HFFc6 (cell line): ENCODE results near the gene CEACAM8. TPM values are rescaled to one million over a fixed set of nuclear protein-coding genes. Genes with fewer than 3 reads are reported as not detected.

Experiments used
- DNase-seq: peaks from one replicate; pipeline ENCODE4 v3.0.0-alpha.2; 2018
- H3K27ac Mint-ChIP-seq: 2 replicates; pipeline ENCODE4 v1.8.0; 2020; ENCODE audit warnings: mild to moderate bottlenecking, mixed read lengths
- H3K27me3 Mint-ChIP-seq: 2 replicates; pipeline ENCODE4 v1.8.0; 2021; ENCODE audit warnings: mild to moderate bottlenecking, moderate library complexity, mixed read lengths; ENCODE audit not compliant: insufficient read depth
- H3K36me3 Mint-ChIP-seq: 2 replicates; pipeline ENCODE4 v1.8.0; 2021; ENCODE audit warnings: low read depth, mixed read lengths
- H3K4me1 Mint-ChIP-seq: 2 replicates; pipeline ENCODE4 v1.8.0; 2020; ENCODE audit warnings: low read depth, mixed read lengths
- H3K4me3 Mint-ChIP-seq: 2 replicates; pipeline ENCODE4 v1.8.0; 2020; ENCODE audit warnings: mild to moderate bottlenecking, moderate library complexity, mixed read lengths
- H3K9me3 Mint-ChIP-seq: 2 replicates; pipeline ENCODE4 v1.8.0; 2020; ENCODE audit warnings: mild to moderate bottlenecking, mixed read lengths
- total RNA-seq, 6 experiments: library from RNA; stranded (reverse); fragmentation: NEBNext Ultra II Directional; extraction: Animal tissue kit (Norgen Biotek cat#: 25700); gene quantifications; 2 replicates in 1 of 6; 3 replicates in 5 of 6; pipeline ENCODE4 v1.2.3, GENCODE V29; 2021
- TF ChIP-seq, protein P1 (sequence below): fragments of 200-600 bp; sonication (generic); IDR thresholded peaks from 2 replicates; pipeline ENCODE4 v1.5.0; 2021; ENCODE audit warnings: antibody characterized with exemption, mild to moderate bottlenecking

The CEACAM8 gene
- total RNA-seq, 6 experiments from 2014 or later = not detected

DNA sequence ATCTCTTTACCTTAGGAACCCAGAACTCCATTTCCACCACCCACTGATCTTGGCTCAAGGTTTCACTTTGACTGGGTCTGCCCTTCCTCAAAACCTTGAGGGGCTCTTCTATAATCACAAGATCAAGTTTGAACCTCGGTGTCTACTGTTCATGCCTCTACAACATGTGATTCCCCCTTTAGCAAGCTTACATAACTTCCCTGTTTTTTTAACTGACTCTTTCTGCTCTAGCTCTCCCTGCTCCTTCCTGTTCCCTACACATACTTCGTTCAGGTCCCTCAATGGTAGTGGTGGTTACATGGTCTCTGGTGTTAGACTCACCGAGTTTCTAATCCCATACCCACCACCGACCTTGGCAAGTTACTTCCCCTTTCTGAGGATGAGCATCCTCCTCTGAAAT lies 26.7 kb downstream of the CEACAM8 start:
- Mint-ChIP-seq H3K9me3 (no peaks in the 10 kb centered on the region), H3K4me3 (no peak overlapping the region), H3K27ac (no peak overlapping the region), H3K36me3 (no peaks in the 10 kb centered on the region), H3K27me3 (peaks cover 32% of the 10 kb centered on the region), H3K4me1 (no peaks in the 10 kb centered on the region)
- no peak for DNase-seq
- TF ChIP-seq, protein P1, sequence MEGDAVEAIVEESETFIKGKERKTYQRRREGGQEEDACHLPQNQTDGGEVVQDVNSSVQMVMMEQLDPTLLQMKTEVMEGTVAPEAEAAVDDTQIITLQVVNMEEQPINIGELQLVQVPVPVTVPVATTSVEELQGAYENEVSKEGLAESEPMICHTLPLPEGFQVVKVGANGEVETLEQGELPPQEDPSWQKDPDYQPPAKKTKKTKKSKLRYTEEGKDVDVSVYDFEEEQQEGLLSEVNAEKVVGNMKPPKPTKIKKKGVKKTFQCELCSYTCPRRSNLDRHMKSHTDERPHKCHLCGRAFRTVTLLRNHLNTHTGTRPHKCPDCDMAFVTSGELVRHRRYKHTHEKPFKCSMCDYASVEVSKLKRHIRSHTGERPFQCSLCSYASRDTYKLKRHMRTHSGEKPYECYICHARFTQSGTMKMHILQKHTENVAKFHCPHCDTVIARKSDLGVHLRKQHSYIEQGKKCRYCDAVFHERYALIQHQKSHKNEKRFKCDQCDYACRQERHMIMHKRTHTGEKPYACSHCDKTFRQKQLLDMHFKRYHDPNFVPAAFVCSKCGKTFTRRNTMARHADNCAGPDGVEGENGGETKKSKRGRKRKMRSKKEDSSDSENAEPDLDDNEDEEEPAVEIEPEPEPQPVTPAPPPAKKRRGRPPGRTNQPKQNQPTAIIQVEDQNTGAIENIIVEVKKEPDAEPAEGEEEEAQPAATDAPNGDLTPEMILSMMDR = no peak

DNA sequence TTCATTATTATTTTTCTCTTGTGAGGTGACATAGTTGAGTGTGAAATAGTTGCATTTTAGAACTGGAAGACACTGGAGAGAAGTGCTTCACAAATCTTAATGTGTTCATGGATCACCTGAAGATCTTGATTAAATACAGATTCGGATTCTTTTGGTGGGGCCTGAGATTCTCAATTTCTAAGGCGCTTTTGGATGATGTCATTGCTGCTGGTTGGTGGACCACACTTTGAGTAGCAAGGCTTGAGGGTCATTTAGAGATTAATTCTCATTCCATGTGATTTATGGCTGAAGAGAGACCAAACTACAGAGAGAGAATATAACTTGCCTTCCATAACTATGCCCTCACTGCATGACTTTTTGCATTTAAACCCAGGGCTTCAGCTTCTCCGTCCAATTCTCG lies 27.2 kb downstream of the CEACAM8 start:
- Mint-ChIP-seq H3K27ac (no peak overlapping the region), H3K4me3 (no peak overlapping the region), H3K36me3 (no peaks in the 10 kb centered on the region), H3K27me3 (peaks cover 32% of the 10 kb centered on the region), H3K9me3 (no peaks in the 10 kb centered on the region), H3K4me1 (no peaks in the 10 kb centered on the region)
- DNase-seq = no peak
- TF ChIP-seq, protein P1 = no peak

DNA sequence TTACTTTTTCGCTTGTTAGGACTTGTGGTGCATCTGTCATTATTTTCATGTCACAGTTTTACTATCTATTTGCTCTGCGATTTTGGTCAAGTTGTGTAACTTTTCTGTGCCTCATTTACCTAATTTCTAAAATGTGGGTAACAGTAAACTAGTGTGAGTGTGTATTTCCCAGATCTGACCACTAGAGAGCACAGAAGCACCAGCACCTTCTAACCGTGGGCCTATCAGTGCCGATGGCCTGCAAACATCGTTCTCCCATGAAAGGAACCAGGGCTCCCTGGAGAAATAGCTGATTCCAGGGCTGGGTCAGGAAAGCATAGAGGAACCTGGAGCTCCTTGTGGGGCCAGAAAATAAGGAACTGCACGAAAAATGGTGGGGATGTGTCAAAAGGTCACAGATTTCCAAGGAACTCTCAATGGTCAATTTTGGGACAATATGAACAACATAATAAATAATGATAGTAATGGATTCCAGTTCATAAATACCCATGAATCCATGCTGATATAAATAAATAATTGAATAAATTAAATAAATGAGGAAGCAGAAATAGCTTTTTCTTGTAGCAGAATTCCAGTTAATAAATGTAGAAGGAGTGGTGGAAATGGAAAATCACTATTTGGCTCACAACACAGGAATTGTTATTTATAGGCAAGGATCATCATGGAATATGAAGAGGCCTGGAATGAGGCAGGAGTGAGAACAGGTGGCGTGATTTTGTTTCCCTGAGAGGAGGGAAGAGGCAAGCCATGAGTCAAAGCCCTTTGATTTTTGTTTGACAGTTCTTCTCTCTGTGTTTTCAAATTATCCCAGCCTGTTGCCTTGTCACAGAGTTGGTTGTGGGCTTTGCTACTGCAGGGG lies 31.1 kb downstream of the CEACAM8 start:
- Mint-ChIP-seq H3K9me3 (no peaks in the 10 kb centered on the region), H3K36me3 (no peaks in the 10 kb centered on the region), H3K4me1 (no peaks in the 10 kb centered on the region), H3K27me3 (peaks cover 25% of the 10 kb centered on the region), H3K27ac (no peak overlapping the region), H3K4me3 (no peak overlapping the region)
- TF ChIP-seq, protein P1 = peak; percentile 77
- peak; percentile 49 for DNase-seq

DNA sequence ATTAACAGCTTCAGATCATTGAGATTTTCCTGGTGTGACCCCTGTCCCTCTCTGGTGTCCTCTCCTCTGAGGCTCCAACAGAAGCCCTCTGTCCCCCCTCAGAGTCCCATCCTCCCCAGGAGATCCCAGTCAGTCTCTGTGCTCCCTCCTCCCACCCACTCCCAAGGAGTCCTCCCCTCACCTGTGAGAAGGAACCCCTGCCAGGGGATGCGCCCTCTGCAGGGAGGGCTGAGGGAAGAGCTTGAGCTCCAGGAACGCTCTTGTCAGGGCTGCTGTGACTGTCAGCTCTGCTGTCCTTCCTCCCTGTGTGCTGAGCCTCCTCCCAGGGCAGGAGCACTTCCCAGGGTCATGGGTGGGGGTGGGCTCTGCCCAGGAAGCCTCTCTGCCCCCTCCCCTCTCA lies 33.2 kb downstream of the CEACAM8 start:
- no peak for DNase-seq
- peaks cover 6% of the 10 kb centered on the region; the same call in 1 of the 2 replicates for H3K36me3 Mint-ChIP-seq
- peaks cover 36% of the 10 kb centered on the region for H3K27me3 Mint-ChIP-seq
- no peak overlapping the region for H3K4me3 Mint-ChIP-seq
- H3K27ac Mint-ChIP-seq = no peak overlapping the region
- H3K4me1 Mint-ChIP-seq = no peaks in the 10 kb centered on the region
- H3K9me3 Mint-ChIP-seq = peaks cover 8% of the 10 kb centered on the region
- TF ChIP-seq, protein P1 = no peak

DNA sequence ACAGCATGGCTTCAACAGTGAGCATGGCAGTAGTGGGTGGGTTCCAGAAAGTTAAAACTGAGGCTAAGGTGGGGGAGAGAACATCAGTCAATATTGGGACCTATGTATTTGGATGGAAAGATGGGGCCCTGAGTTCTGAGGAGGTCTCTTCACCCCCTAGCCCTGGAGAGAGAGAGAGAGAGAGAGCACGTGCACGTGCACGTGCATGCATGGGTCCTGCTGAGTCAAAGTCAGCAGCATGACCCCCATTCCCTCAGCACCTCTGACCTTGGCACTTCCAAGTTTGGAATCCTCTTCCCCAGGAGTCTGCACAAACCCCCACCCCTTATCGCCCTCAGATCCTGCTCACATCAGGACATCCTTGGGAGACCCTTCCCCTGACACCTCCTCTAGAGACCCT lies 34.0 kb downstream of the CEACAM8 start:
- Mint-ChIP-seq H3K4me3 (no peak overlapping the region), H3K27me3 (peaks cover 41% of the 10 kb centered on the region), H3K4me1 (no peaks in the 10 kb centered on the region), H3K27ac (no peak overlapping the region), H3K36me3 (peaks cover 6% of the 10 kb centered on the region; the same call in 1 of the 2 replicates), H3K9me3 (peaks cover 8% of the 10 kb centered on the region)
- TF ChIP-seq, protein P1 = no peak
- no peak for DNase-seq
